Measurements from ENCODE around the gene POU2F1. TPM values are rescaled to one million over a fixed set of nuclear protein-coding genes. Genes with fewer than 3 reads are reported as not detected.

The POU2F1 gene
- polyA plus RNA-seq, 1 donor (not counting 4 experiments of a cell fraction or from before 2014, with no cell fraction given): 3.2 TPM

- H3K9me3 ChIP-seq (ENCODE audit: control insufficient read depth, low read depth, low read length): peaks cover 2% of the 10 kb centered on the region
- no peak overlapping the region for H3K4me3 ChIP-seq (ENCODE audit: control insufficient read depth in 2 of 3, extremely low read depth in 1 of 3, insufficient read depth in 2 of 3, low read depth in 1 of 3, low read length in 3 of 3)
- peak overlapping the region; percentile 2 for H3K4me2 ChIP-seq (ENCODE audit: control insufficient read depth, extremely low read depth, insufficient read depth, low read depth, low read length)
- dilution Hi-C loops (cut with MboI; ENCODE audit: extremely low pct_ligation_motif_present, low sequenced_read_pairs): no loop called here
- no peaks in the 10 kb centered on the region for H3K27me3 ChIP-seq (ENCODE audit: control insufficient read depth, extremely low read depth, insufficient read depth, low read length)
- no peak for DNase-seq (ENCODE audit: low read depth, low spot score)
- H3K4me1 ChIP-seq (ENCODE audit: control insufficient read depth, extremely low read depth, insufficient read depth, low read length): peaks cover 7% of the 10 kb centered on the region
- H3K9ac ChIP-seq (ENCODE audit: control insufficient read depth, extremely low read depth, insufficient read depth, low read length): no peak overlapping the region
- no peak overlapping the region for H3K27ac ChIP-seq (ENCODE audit: control insufficient read depth, insufficient read depth, low read length)
- no peaks in the 10 kb centered on the region for H3K9me1 ChIP-seq (ENCODE audit: control insufficient read depth, extremely low read depth, insufficient read depth, low read length)
- no peak for TF ChIP-seq CTCF (optimal IDR thresholded peaks at IDR 0.05 in 1 of 3, IDR thresholded peaks at IDR 0.05 in 1 of 3, conservative IDR thresholded peaks at IDR 0.05 in 1 of 3; ENCODE audit: extremely low read depth in 1 of 3, insufficient read depth in 2 of 3, low read length in 3 of 3)
- TF ChIP-seq EZH2 (IDR thresholded peaks at IDR 0.05; ENCODE audit: low read length): no peak
- no peaks in the 10 kb centered on the region for H4K20me1 ChIP-seq (ENCODE audit: control insufficient read depth, extremely low read depth, insufficient read depth, low read length)
- peak overlapping the region; percentile 84 for H2AFZ ChIP-seq (ENCODE audit: control insufficient read depth, low read length)
- FAIRE-seq: peak; percentile 49
- H3K79me2 ChIP-seq (ENCODE audit: control insufficient read depth, insufficient read depth, low read length): no peaks in the 10 kb centered on the region
- H3K36me3 ChIP-seq (ENCODE audit: control insufficient read depth in 2 of 2, extremely low read depth in 1 of 2, insufficient read depth in 2 of 2, low read length in 2 of 2): no peaks in the 10 kb centered on the region
These were observed 9.6 kb upstream of the POU2F1 start for GRCh38 chr1:167210966-167211674.

GRCh38 chr1:167212025-167212424 is 8.7 kb upstream of the POU2F1 start:
- Histone ChIP-seq H3K9ac (ENCODE audit: control insufficient read depth, extremely low read depth, insufficient read depth, low read length) (no peak overlapping the region), H3K9me3 (ENCODE audit: control insufficient read depth, low read depth, low read length) (peaks cover 2% of the 10 kb centered on the region), H3K4me2 (ENCODE audit: control insufficient read depth, extremely low read depth, insufficient read depth, low read depth, low read length) (no peak overlapping the region), H3K36me3 (ENCODE audit: control insufficient read depth in 2 of 2, extremely low read depth in 1 of 2, insufficient read depth in 2 of 2, low read length in 2 of 2) (no peaks in the 10 kb centered on the region), H3K4me3 (ENCODE audit: control insufficient read depth in 2 of 3, extremely low read depth in 1 of 3, insufficient read depth in 2 of 3, low read depth in 1 of 3, low read length in 3 of 3) (no peak overlapping the region), H3K4me1 (ENCODE audit: control insufficient read depth, extremely low read depth, insufficient read depth, low read length) (peaks cover 7% of the 10 kb centered on the region), H3K9me1 (ENCODE audit: control insufficient read depth, extremely low read depth, insufficient read depth, low read length) (no peaks in the 10 kb centered on the region), H3K27me3 (ENCODE audit: control insufficient read depth, extremely low read depth, insufficient read depth, low read length) (no peaks in the 10 kb centered on the region), H2AFZ (ENCODE audit: control insufficient read depth, low read length) (no peak overlapping the region), H4K20me1 (ENCODE audit: control insufficient read depth, extremely low read depth, insufficient read depth, low read length) (no peaks in the 10 kb centered on the region), H3K27ac (ENCODE audit: control insufficient read depth, insufficient read depth, low read length) (no peak overlapping the region), H3K79me2 (ENCODE audit: control insufficient read depth, insufficient read depth, low read length) (no peaks in the 10 kb centered on the region)
- no peak for FAIRE-seq
- TF ChIP-seq CTCF (optimal IDR thresholded peaks at IDR 0.05 in 1 of 3, IDR thresholded peaks at IDR 0.05 in 1 of 3, conservative IDR thresholded peaks at IDR 0.05 in 1 of 3; ENCODE audit: extremely low read depth in 1 of 3, insufficient read depth in 2 of 3, low read length in 3 of 3) (no peak), EZH2 (IDR thresholded peaks at IDR 0.05; ENCODE audit: low read length) (no peak)
- dilution Hi-C loops (cut with MboI; ENCODE audit: extremely low pct_ligation_motif_present, low sequenced_read_pairs): no loop called here
- DNase-seq (ENCODE audit: low read depth, low spot score): no peak
